ENCODE data around the gene LRIG1.

GRCh38 chr3:66378256-66378655, 122.6 kb downstream of the LRIG1 start:
- TF ChIP-seq TAF1 (IDR thresholded peaks at IDR 0.05; ENCODE audit: borderline replicate concordance, insufficient read depth, low read length) (no peak), SIN3A (IDR thresholded peaks at IDR 0.05; ENCODE audit: borderline replicate concordance, insufficient read depth, low read length) (no peak)

Measured in PFSK-1 (cell line).